Fibroblast of mammary gland (primary cell): ENCODE measurements around the gene ARIH2.
"Not testable (repeated sequence)": the region's sequence is repeated elsewhere in the genome, so short reads cannot be mapped to it uniquely, and the experiment has no call there.

ENCODE experiments used
- DNase-seq: peaks from one replicate; pipeline ENCODE4 v3.0.0-alpha.2; 2010; ENCODE audit warnings: low read depth
- H3K4me3 ChIP-seq: 2 replicates; pipeline ENCODE4 v1.5.1; 2011; ENCODE audit warnings: low read depth, mild to moderate bottlenecking, low read length, moderate library complexity; ENCODE audit not compliant: control insufficient read depth
- TF ChIP-seq, protein P1 (sequence below): conservative IDR thresholded peaks from 2 replicates; pipeline ENCODE4 v1.5.1; 2011; ENCODE audit warnings: low read depth, low read length, inconsistent platforms; ENCODE audit not compliant: control insufficient read depth, insufficient read depth

Gene ARIH2

DNA sequence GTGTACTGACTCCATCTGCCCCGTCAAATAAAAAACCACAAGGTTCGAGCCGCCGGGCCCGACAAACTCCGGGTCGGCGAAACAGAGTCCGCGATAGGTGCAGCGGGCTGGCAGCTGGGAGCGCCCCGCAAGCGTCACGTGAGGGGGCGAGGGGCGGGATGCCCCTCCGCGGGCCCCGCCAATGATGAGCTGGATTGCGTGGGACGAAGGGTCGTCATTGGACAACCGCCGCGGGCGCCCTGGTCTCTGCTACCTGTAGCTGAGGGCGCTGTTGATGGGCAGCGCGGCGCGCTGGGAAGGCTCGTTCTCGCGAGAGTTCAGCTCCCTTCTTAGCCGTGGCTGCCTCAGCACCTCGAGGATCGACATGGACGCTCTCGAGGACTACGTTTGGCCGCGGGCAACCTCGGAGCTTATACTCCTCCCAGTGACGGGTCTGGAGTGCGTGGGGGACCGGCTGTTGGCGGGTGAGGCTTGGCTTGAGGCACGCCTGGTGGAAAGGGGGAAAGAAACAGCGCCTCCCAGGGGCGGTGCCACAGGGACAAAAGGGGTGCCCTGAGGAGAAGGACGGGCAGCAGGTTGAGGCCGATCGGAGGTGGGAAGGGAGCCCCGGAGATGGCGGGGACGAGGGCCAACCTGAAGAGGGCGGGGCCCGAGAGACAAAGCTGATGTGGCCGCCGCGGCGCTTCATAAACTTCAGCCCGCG is 88.6 kb downstream of the ARIH2 start, which contains the start of gene WDR6:
Gene WDR6, plus strand, starts transcription at position 324 of the 703 bp plus-strand sequence. Its CDS starts 41 bp downstream, at position 365.
- H3K4me3 ChIP-seq: peak within 1 kb of the TSS; percentile 65
- peak; percentile 93 for DNase-seq
- TF ChIP-seq, protein P1, sequence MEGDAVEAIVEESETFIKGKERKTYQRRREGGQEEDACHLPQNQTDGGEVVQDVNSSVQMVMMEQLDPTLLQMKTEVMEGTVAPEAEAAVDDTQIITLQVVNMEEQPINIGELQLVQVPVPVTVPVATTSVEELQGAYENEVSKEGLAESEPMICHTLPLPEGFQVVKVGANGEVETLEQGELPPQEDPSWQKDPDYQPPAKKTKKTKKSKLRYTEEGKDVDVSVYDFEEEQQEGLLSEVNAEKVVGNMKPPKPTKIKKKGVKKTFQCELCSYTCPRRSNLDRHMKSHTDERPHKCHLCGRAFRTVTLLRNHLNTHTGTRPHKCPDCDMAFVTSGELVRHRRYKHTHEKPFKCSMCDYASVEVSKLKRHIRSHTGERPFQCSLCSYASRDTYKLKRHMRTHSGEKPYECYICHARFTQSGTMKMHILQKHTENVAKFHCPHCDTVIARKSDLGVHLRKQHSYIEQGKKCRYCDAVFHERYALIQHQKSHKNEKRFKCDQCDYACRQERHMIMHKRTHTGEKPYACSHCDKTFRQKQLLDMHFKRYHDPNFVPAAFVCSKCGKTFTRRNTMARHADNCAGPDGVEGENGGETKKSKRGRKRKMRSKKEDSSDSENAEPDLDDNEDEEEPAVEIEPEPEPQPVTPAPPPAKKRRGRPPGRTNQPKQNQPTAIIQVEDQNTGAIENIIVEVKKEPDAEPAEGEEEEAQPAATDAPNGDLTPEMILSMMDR: peak; percentile 29

DNA sequence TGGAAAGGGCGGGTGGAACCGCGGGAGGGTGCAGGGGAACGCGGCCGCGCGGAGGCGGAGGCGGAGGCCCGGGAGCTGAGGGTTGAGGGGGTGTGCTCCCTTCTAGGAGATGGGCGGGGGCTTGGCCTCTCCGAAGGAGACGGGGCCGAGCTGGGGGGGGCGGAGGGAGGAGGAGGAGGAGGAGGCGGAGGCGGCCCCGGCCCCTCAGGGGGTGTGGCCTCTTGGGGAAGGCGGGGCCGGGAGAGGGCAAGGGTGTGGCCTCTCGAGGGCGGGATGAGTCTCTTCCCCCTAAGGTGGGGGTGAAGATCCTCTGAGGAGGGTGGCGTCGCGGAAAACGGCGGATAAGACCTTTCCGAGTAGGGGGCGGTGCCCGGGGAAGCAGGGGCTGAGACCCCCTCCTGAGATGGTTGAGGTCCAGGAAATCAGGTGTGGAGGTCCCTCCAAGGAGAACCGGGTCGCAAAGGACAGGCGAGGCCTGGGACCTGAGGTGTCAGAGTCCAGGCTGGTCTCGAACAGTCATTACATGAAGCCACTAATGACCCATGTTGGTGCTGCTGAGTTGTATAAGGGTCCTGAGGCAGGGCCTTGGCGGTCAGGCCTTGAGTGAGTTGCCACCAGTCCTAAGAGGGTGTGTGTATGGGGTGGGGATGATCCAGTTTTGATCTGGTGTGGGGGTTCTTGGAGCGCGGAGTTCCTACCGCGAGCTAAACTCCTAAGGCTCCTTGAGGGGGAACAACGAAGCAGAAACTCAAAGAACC is 89.3 kb downstream of the ARIH2 start:
- peak overlapping the region; percentile 65 for H3K4me3 ChIP-seq
- DNase-seq: peak; percentile 81
- TF ChIP-seq, protein P1: no peak

DNA sequence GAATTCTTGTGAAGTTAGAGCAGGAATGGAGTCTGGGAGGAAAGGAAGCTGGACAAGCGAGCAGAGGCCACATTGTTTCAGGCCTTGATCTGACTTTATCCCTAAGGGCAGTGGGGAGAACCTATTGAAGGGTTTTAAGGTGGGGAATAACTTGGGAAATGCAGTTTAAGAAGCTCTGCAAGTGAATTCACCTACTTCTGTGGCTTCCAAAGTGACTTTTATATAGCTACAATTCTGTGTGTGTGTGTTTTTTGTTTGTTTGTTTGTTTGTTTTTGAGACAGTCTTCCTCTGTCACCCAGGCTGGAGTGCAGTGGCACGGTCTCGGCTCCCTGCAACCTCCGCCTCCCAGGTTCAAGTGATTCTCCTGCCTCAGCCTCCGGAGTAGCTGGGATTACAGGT is 90.0 kb downstream of the ARIH2 start:
- H3K4me3 ChIP-seq: peak overlapping the region; percentile 65
- not testable (repeated sequence) for DNase-seq

DNA sequence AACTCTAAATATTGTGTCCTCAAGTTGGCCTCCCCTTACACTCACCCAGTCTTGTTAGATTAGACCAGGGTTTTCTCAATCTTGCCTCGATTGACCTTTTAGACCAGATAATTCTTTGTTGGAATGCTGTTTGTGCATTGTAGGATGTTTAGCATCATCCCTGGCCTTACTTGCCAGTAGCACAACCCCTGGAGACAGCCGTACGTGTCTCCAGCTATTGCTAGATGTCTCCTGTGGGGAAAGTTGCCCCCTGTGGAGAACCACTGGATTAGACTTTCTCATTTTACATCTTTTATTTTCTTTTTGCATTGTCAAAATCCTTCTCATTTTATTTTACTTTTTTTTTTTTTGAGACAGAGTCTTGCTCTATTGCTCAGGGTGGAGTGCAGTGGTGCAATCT is 90.8 kb downstream of the ARIH2 start:
- H3K4me3 ChIP-seq: no peak overlapping the region
- DNase-seq: no peak
- TF ChIP-seq, protein P1: no peak

DNA sequence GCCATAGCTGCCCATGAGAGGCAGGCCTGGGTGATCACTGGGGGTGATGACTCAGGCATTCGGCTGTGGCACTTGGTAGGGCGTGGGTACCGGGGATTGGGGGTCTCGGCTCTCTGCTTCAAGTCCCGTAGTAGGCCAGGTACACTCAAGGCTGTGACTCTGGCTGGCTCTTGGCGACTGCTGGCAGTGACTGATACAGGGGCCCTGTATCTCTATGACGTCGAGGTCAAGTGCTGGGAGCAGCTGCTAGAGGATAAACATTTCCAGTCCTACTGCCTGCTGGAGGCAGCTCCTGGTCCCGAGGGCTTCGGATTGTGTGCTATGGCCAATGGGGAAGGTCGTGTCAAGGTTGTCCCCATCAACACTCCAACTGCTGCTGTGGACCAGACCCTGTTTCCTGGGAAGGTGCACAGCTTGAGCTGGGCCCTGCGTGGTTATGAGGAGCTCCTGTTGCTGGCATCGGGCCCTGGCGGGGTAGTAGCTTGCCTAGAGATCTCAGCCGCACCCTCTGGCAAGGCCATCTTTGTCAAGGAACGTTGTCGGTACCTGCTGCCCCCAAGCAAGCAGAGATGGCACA is 93.9 kb downstream of the ARIH2 start:
- TF ChIP-seq, protein P1: no peak
- no peak for DNase-seq
- no peak overlapping the region for H3K4me3 ChIP-seq

DNA sequence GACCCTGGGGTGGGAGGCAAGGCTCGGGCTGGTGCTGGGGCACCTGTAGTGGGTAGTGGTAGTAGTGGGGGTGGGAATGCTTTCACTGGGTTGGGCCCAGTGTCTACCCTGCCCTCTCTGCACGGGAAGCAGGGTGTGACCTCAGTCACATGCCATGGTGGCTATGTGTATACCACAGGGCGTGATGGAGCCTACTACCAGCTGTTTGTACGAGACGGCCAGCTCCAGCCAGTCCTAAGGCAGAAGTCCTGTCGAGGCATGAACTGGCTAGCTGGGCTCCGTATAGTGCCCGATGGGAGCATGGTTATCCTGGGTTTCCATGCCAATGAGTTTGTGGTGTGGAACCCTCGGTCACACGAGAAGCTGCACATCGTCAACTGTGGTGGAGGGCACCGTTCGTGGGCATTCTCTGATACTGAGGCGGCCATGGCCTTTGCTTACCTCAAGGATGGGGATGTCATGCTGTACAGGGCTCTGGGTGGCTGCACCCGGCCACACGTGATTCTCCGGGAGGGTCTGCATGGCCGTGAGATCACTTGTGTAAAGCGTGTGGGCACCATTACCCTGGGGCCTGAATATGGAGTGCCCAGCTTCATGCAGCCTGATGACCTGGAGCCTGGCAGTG is 94.6 kb downstream of the ARIH2 start:
- no peak overlapping the region for H3K4me3 ChIP-seq
- no peak for DNase-seq
- TF ChIP-seq, protein P1: no peak
